Fibroblast of lung (primary cell): Measurements from ENCODE around the gene ERCC1. TPM values are rescaled to one million over a fixed set of nuclear protein-coding genes. Genes with fewer than 3 reads are reported as not detected.

ENCODE experiments used
- DNase-seq, 2 donors: peaks; one replicate each; pipeline versions ENCODE4 v3.0.0 to v3.0.0-alpha.2; 2010; ENCODE audit warnings: low read depth in 2 of 2
- H2AFZ ChIP-seq: 2 replicates; pipeline ENCODE4 v1.5.1; 2012; ENCODE audit warnings: low read length, control low read depth, inconsistent platforms
- H3K27ac ChIP-seq: 2 replicates; pipeline ENCODE4 v1.5.1; 2011; ENCODE audit warnings: low read length, control low read depth; ENCODE audit not compliant: insufficient read depth
- H3K27me3 ChIP-seq: 2 replicates; pipeline ENCODE4 v1.5.1; 2011; ENCODE audit warnings: mild to moderate bottlenecking, low read length; ENCODE audit not compliant: control insufficient read depth, insufficient read depth
- H3K36me3 ChIP-seq: 2 replicates; pipeline ENCODE4 v1.5.1; 2011; ENCODE audit warnings: low read length; ENCODE audit not compliant: control insufficient read depth, insufficient read depth
- H3K4me1 ChIP-seq: 2 replicates; pipeline ENCODE4 v1.5.1; 2011; ENCODE audit warnings: low read length; ENCODE audit not compliant: control insufficient read depth, insufficient read depth; ENCODE audit errors: extremely low read depth
- H3K4me2 ChIP-seq: 2 replicates; pipeline ENCODE4 v1.5.1; 2011; ENCODE audit warnings: low read length, control low read depth; ENCODE audit not compliant: insufficient read depth; ENCODE audit errors: extremely low read depth
- H3K4me3 ChIP-seq, 4 experiments: fragments of 200-600 bp in 1 of 4; sonication (generic) in 1 of 4; replicated peaks in 1 of 4; 2 replicates each; pipeline ENCODE4 v1.5.1; 2011 to 2016; ENCODE audit warnings: low read length in 4 of 4, low read depth in 3 of 4, mild to moderate bottlenecking in 3 of 4, control low read depth in 2 of 4, inconsistent platforms in 1 of 4, mixed read lengths in 1 of 4; ENCODE audit not compliant: insufficient read depth in 1 of 4; ENCODE audit errors: control extremely low read depth in 1 of 4
- H3K79me2 ChIP-seq: 2 replicates; pipeline ENCODE4 v1.5.1; 2012; ENCODE audit warnings: mild to moderate bottlenecking, low read length, inconsistent platforms; ENCODE audit not compliant: control insufficient read depth, insufficient read depth
- H3K9ac ChIP-seq: 2 replicates; pipeline ENCODE4 v1.5.1; 2011; ENCODE audit warnings: mild to moderate bottlenecking, low read length, control low read depth; ENCODE audit not compliant: insufficient read depth
- H3K9me3 ChIP-seq: 2 replicates; pipeline ENCODE4 v1.5.1; 2012; ENCODE audit warnings: low read depth, low read length; ENCODE audit not compliant: control insufficient read depth, insufficient read depth
- H4K20me1 ChIP-seq: 2 replicates; pipeline ENCODE4 v1.5.1; 2011; ENCODE audit warnings: low read length; ENCODE audit not compliant: control insufficient read depth, insufficient read depth; ENCODE audit errors: extremely low read depth
- CTCF ChIP-seq, 2 donors: IDR thresholded peaks in 1 of 2; conservative IDR thresholded peaks in 1 of 2; 1 replicate in 1 of 2; 2 replicates in 1 of 2; pipeline ENCODE4 v1.5.1; 2011 to 2012; ENCODE audit warnings: low read length in 2 of 2, control low read depth in 1 of 2, inconsistent platforms in 1 of 2, low read depth in 1 of 2, mild to moderate bottlenecking in 1 of 2
- EZH2 ChIP-seq: IDR thresholded peaks from 2 replicates; pipeline ENCODE4 v1.5.1; 2012; ENCODE audit warnings: low read length, control low read depth, mild to moderate bottlenecking; ENCODE audit errors: missing control alignments
- polyA plus RNA-seq, 2 donors: library from polyadenylated mRNA; depleted of rRNA in 1 of 2; stranded (reverse) in 1 of 2; unstranded in 1 of 2; fragments of >200 nt; gene quantifications; 2 replicates each; pipeline ENCODE4 v1.2.1, GENCODE V29; 2011 to 2012; ENCODE audit warnings: missing spikeins in 1 of 2
- total RNA-seq: library from RNA; depleted of rRNA; stranded (reverse); fragments of >200 nt; gene quantifications from 2 replicates; pipeline ENCODE4 v1.2.1, GENCODE V29; 2014

The ERCC1 gene
- total and polyA plus RNA-seq, 2 donors (not counting 1 experiment from before 2014, with no cell fraction given), result 49.3 to 81.1 TPM

GRCh38 chr19:45464852-45465441 lies 41.2 kb upstream of the ERCC1 start:
- H3K27me3 ChIP-seq, result no peaks in the 10 kb centered on the region
- H3K9me3 ChIP-seq, result no peaks in the 10 kb centered on the region
- no peaks in the 10 kb centered on the region for H3K36me3 ChIP-seq
- no peak overlapping the region for H3K9ac ChIP-seq
- no peak overlapping the region for H2AFZ ChIP-seq
- H3K79me2 ChIP-seq, result peaks cover 10% of the 10 kb centered on the region
- DNase-seq, result no peak
- H3K4me3 ChIP-seq, result no peak overlapping the region
- H3K4me1 ChIP-seq, result peaks cover 3% of the 10 kb centered on the region
- TF ChIP-seq EZH2, result no peak
- TF ChIP-seq CTCF (conservative IDR thresholded peaks at IDR 0.05 in 1 of 2, IDR thresholded peaks at IDR 0.05 in 1 of 2; ENCODE audit: low read depth in 1 of 2, low read length in 2 of 2), result no peak
- no peak overlapping the region for H3K4me2 ChIP-seq
- no peak overlapping the region for H3K27ac ChIP-seq
- H4K20me1 ChIP-seq, result no peaks in the 10 kb centered on the region

GRCh38 chr19:45464274-45464673 lies 40.6 kb upstream of the ERCC1 start:
- Histone ChIP-seq H3K27me3 (no peaks in the 10 kb centered on the region), H3K27ac (no peak overlapping the region), H3K4me1 (peaks cover 3% of the 10 kb centered on the region), H3K9me3 (no peaks in the 10 kb centered on the region), H3K4me3 (no peak overlapping the region), H4K20me1 (no peaks in the 10 kb centered on the region), H2AFZ (no peak overlapping the region), H3K4me2 (no peak overlapping the region), H3K36me3 (no peaks in the 10 kb centered on the region), H3K9ac (no peak overlapping the region), H3K79me2 (peaks cover 5% of the 10 kb centered on the region)
- no peak for TF ChIP-seq EZH2
- TF ChIP-seq CTCF (conservative IDR thresholded peaks at IDR 0.05 in 1 of 2, IDR thresholded peaks at IDR 0.05 in 1 of 2; ENCODE audit: low read depth in 1 of 2, low read length in 2 of 2), result no peak
- no peak for DNase-seq

- no peak overlapping the region for H2AFZ ChIP-seq
- no peaks in the 10 kb centered on the region for H3K9me3 ChIP-seq
- no peaks in the 10 kb centered on the region for H3K36me3 ChIP-seq
- H3K27ac ChIP-seq, result no peak overlapping the region
- H3K27me3 ChIP-seq, result no peaks in the 10 kb centered on the region
- no peak overlapping the region for H3K9ac ChIP-seq
- TF ChIP-seq CTCF (conservative IDR thresholded peaks at IDR 0.05 in 1 of 2, IDR thresholded peaks at IDR 0.05 in 1 of 2; ENCODE audit: low read depth in 1 of 2, low read length in 2 of 2) (no peak), EZH2 (no peak)
- H3K79me2 ChIP-seq, result peaks cover 2% of the 10 kb centered on the region
- no peak for DNase-seq
- H3K4me2 ChIP-seq, result no peak overlapping the region
- H3K4me3 ChIP-seq, result no peak overlapping the region
- H4K20me1 ChIP-seq, result no peaks in the 10 kb centered on the region
- H3K4me1 ChIP-seq, result peaks cover 3% of the 10 kb centered on the region
Observed at GRCh38 chr19:45463241-45463640, 39.5 kb upstream of the ERCC1 start.
